ENCODE data around the gene ICA1. TPM values are rescaled to one million over a fixed set of nuclear protein-coding genes. Genes with fewer than 3 reads are reported as not detected.

Gene ICA1
- total RNA-seq, 1 experiment from 2014 or later = not detected

DNA sequence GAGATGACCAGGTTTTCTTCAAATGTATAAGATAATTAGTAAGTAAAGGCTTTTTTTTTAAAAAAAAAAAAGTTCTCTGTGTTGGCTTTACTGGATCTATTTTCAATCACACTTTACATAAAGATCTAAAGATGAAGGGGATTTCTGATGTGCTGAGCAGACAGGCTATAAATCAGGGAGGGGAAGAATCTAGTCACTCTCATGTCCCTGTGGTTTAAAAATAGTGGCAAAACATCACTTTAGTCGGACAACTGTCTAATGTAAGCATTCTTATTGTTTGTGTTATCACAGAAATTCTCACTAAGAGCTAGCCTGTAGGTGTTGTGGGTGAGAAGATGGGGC, 132.7 kb downstream of the ICA1 start:
- no peaks in the 10 kb centered on the region for H3K9me3 ChIP-seq (replicated peaks)
- H3K27ac ChIP-seq = no peak overlapping the region
- H3K4me3 ChIP-seq = no peak overlapping the region
- no peaks in the 10 kb centered on the region for H3K27me3 ChIP-seq (replicated peaks)
- no peaks in the 10 kb centered on the region for H3K36me3 ChIP-seq
- H3K4me1 ChIP-seq (replicated peaks) = no peaks in the 10 kb centered on the region
- no peak for DNase-seq (ENCODE audit: low read depth in 1 of 2, low spot score in 2 of 2)

DNA sequence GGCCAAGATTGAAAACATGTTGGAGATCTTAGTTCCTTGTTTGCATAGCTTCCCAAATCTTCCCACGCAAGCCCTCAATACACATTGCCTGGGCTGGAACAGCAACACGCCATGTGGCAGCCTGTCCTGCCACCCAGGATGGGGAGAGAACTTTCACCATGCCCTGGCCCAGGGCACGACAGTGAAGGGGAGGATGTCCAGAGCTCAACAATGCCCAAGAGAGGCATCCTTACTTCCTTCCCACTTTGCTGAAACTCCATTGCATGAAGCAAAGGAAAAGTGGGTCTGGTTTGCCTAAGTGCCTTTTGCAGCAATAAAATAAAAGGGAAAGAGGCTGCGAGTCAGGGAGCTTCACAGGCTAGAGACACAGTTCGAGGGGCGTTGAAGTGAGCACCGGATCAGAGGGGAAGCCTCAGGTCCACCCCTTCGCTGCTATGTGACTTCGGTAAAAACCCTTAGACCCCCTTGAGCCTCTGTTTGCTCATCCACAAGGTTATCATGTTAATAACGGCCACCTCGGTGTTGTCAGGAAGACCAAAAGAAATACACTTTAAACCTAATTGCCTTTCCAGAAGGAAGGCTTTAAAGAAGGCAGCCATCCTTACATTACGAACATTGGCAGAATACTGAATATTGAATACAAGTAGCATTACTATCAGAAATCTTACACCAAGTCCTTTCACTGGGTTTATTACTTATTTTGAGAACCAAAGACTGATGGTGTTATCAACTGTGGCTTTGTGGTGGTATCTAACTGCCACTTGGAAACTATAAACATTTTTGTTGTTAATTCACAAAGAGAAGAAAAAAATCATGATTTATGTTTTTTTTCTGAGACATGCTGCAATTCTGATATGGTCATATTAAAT, 133.3 kb downstream of the ICA1 start:
- H3K4me3 ChIP-seq = no peak overlapping the region
- no peak overlapping the region for H3K27ac ChIP-seq
- no peaks in the 10 kb centered on the region for H3K4me1 ChIP-seq (replicated peaks)
- H3K27me3 ChIP-seq (replicated peaks) = no peaks in the 10 kb centered on the region
- H3K36me3 ChIP-seq = no peaks in the 10 kb centered on the region
- no peaks in the 10 kb centered on the region for H3K9me3 ChIP-seq (replicated peaks)
- DNase-seq (ENCODE audit: low read depth in 1 of 2, low spot score in 2 of 2) = no peak

DNA sequence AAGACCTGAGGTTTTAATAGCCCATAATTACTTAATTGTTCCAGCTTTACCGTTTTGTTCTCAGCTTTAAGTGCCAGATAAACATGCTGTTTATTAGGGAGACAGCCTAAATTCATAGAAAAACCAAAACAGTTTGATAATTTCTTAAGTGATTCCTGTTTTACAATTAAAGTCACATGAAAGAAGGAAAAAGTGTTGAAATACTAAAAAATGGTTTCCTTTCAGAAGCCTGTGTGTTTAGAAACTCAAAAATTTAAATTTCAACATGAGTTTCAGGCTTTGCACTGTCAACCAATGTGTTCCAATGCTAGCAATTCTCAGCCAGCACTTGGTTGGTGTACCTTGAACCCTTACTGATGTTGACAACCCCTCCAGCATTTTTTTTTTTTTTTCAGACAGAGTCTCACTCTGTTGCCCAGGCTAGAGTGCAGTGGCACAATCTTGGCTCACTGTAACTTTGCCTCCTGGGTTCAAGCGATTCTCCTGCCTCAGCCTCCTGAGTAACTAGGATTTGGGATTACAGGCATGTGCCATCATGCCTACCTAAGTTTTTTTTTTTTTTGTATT, 135.3 kb downstream of the ICA1 start:
- no peaks in the 10 kb centered on the region for H3K27me3 ChIP-seq (replicated peaks)
- no peak overlapping the region for H3K4me3 ChIP-seq
- H3K9me3 ChIP-seq (replicated peaks) = no peaks in the 10 kb centered on the region
- no peak for DNase-seq (ENCODE audit: low read depth in 1 of 2, low spot score in 2 of 2)
- no peaks in the 10 kb centered on the region for H3K36me3 ChIP-seq
- H3K27ac ChIP-seq = no peak overlapping the region
- no peaks in the 10 kb centered on the region for H3K4me1 ChIP-seq (replicated peaks)

DNA sequence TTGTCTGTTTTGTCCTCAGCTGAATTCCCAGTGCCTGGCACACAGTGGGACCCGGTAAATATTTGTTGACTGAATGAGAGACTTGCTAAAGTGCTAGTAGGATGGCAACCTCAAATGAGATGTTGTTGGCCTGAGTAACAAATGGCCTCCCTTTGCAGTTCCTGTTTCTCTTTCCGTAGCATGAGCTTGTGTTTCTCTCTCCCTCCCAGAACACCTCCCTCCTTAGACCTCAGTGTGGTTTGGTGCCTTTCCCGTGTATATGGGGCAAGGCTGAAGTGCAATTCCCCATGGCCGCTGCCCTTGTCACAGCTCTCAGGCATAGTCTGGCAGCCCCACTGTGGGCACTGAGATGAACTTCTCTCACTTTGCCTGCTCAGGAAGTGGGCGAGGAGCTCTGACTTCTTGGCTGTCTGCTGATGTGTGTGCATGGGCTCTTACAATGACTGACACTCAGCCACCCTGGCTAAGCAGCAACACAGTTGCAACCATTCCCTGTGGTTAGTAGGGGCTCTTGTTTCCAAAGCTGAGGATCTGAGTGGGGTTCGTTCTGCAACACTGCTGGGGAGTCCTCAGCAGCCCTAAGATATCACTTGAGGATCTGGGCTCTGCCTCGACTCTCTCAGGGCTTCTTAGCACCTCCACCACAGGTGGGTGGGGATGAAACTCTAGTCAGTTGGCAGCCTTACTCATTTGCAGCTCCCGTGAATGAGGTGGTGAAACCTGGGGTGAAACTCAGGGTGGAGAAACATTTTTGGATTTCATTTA, 136.1 kb downstream of the ICA1 start:
- Histone ChIP-seq H3K27me3 (replicated peaks) (no peaks in the 10 kb centered on the region), H3K4me3 (no peak overlapping the region), H3K36me3 (no peaks in the 10 kb centered on the region), H3K4me1 (replicated peaks) (no peaks in the 10 kb centered on the region), H3K27ac (no peak overlapping the region), H3K9me3 (replicated peaks) (no peaks in the 10 kb centered on the region)
- no peak for DNase-seq (ENCODE audit: low read depth in 1 of 2, low spot score in 2 of 2)

DNA sequence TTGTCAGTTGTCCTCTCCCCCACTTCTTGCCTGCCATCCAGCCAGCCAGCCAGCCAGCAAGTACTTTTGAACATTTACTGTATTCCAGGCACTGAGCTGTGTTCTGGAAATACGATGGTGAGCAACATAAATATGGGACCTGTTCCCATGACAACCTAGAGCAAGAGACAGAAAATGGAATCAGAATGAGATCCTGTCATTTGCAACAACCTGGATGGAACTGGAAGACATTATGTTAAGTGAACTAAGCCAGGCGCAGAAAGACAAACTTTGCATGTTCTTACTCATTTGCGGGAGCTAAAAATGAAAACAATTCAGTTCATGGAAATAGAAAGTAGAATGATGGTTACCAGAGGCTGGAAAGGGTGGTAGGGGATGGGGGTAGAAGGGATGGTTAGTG, 140.7 kb downstream of the ICA1 start:
- H3K9me3 ChIP-seq (replicated peaks) = no peaks in the 10 kb centered on the region
- H3K4me3 ChIP-seq = no peak overlapping the region
- no peak for DNase-seq (ENCODE audit: low read depth in 1 of 2, low spot score in 2 of 2)
- no peaks in the 10 kb centered on the region for H3K27me3 ChIP-seq (replicated peaks)
- H3K27ac ChIP-seq = no peak overlapping the region
- H3K4me1 ChIP-seq (replicated peaks) = no peaks in the 10 kb centered on the region
- H3K36me3 ChIP-seq = no peaks in the 10 kb centered on the region

DNA sequence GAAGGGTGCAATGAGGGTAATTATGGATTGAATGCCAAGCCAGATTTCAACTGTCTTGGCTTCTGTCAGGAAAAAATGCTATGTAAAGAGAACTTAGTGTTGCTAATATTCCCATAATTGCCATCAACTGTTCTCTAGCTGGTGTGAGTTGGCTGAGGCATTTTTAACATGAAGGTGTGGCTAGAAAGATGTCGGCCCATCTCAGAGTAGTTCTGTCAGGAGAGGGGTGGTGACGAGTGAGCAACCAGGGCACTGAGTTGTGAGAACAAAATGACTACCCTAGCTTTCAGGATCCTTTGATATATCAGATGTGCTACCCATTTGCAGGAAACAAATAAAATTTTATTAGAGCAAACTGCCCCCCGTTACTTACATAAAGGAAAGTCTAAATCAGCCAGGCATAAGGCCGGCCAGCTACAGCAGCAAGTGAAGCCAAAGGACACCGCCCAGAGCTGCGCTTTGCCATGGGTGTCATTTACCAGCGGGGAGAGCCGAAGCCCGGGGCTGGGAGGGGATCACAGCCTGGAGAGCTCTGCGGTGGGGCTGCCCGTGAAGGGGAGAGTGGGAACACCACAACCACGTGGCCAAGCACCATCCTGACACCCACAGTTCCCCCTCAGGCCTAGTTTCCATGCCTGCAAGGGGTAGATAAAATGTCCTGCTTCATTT, 141.4 kb downstream of the ICA1 start:
- Histone ChIP-seq H3K27me3 (replicated peaks) (no peaks in the 10 kb centered on the region), H3K36me3 (no peaks in the 10 kb centered on the region), H3K4me1 (replicated peaks) (no peaks in the 10 kb centered on the region), H3K4me3 (no peak overlapping the region), H3K9me3 (replicated peaks) (no peaks in the 10 kb centered on the region), H3K27ac (no peak overlapping the region)
- DNase-seq (ENCODE audit: low read depth in 1 of 2, low spot score in 2 of 2) = no peak

DNA sequence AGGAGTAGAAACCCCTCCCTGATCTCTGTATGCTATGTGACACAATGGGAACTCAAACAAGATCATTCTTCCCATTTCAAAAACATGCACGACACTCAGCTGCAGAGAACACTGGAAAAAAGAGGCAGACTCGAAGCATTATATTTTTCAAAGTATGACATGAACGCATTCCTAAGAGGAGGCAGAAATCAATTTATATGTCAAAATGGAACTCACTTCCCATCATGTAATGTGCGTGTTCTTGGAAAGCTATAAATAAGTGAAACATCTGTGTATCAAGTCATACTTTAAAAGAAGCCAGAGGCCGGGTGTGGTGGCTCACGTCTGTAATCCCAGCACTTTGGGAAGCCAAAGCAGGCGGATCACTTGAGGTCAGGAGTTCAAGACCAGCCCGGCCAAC, 142.7 kb downstream of the ICA1 start:
- no peaks in the 10 kb centered on the region for H3K9me3 ChIP-seq (replicated peaks)
- DNase-seq (ENCODE audit: low read depth in 1 of 2, low spot score in 2 of 2) = no peak
- H3K27me3 ChIP-seq (replicated peaks) = no peaks in the 10 kb centered on the region
- no peak overlapping the region for H3K27ac ChIP-seq
- no peaks in the 10 kb centered on the region for H3K36me3 ChIP-seq
- H3K4me3 ChIP-seq = no peak overlapping the region
- no peaks in the 10 kb centered on the region for H3K4me1 ChIP-seq (replicated peaks)

DNA sequence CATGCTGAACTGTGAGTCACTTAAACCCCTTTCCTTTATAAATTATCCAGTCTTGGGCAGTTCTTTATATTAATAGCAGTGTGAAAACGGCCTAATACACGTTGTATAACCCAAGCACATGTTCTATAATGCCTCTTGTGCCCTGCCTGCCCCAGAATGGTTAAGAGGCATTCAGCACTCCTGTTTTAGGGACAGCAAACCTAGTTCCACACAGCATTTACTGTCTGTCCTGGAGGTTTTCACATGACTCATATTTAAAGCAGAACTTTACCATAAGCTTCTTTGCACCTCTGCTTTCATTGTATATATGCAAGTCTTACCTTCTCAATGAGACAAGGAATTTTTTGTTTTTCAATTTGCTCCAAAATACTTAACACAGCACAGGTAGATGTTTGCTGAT, 144.8 kb downstream of the ICA1 start:
- no peaks in the 10 kb centered on the region for H3K4me1 ChIP-seq (replicated peaks)
- H3K9me3 ChIP-seq (replicated peaks) = no peaks in the 10 kb centered on the region
- no peaks in the 10 kb centered on the region for H3K36me3 ChIP-seq
- H3K27me3 ChIP-seq (replicated peaks) = no peaks in the 10 kb centered on the region
- no peak overlapping the region for H3K27ac ChIP-seq
- no peak overlapping the region for H3K4me3 ChIP-seq
- DNase-seq (ENCODE audit: low read depth in 1 of 2, low spot score in 2 of 2) = no peak

DNA sequence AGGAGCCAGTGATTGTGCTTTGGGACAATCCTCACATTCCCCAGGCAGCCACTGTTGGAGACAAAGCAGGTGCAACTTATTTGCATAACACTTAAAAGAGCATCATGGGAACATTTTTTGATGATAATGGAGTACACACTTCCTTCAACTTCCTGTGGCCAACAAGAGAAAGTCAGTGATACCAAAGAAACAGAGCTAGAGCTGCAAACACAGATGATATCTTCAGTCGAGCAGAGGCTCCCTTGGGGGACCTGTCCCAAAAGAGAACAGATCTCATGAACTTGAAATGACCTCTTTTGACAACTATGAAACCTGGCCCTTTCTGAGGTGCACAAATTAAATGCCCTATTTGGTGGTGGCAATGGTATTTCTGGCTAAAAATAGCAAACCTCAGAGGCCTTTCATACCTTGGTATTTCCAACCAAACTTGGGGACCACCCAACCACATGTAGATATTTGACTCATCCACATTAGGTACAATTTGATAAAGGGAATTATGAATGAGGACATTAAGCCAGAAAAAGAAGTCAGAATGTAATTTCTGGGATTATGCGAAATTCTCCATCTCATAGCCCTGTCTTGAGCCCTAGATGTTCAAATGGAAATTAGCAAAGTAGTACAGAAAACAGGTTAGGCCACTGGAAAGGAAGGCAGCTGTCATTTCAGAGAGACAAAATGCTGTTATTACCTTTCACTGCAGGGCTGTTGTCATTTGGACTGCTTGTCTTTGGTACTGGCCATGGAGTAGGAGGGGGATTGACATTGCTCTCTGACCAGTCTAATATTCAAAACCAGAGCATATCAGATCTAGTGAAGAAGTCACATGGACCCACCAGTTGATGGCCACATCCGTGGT, 146.2 kb downstream of the ICA1 start:
- Histone ChIP-seq H3K4me3 (no peak overlapping the region), H3K9me3 (replicated peaks) (no peaks in the 10 kb centered on the region), H3K4me1 (replicated peaks) (no peaks in the 10 kb centered on the region), H3K27ac (no peak overlapping the region), H3K27me3 (replicated peaks) (no peaks in the 10 kb centered on the region), H3K36me3 (no peaks in the 10 kb centered on the region)
- no peak for DNase-seq (ENCODE audit: low read depth in 1 of 2, low spot score in 2 of 2)

DNA sequence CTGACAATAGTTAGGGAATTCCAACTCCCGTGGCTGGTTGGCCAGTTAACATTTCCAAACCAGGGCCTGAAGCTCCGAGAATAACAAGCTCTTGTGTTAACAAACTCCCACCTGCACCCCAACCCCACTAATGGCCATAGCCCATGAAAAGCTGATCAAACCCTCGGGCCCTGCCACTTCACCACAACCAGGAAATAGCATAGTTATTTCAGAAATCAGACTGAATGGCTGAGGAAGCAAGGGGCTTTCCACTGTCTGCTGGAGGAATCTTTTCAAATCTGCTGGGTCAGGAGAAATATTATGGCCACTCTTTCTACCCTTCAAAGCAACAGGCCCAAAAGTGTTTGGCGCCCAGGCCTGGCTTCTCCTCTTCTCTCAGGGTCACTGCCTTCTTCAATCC, 147.8 kb downstream of the ICA1 start:
- Histone ChIP-seq H3K36me3 (no peaks in the 10 kb centered on the region), H3K9me3 (replicated peaks) (no peaks in the 10 kb centered on the region), H3K4me1 (replicated peaks) (no peaks in the 10 kb centered on the region), H3K4me3 (no peak overlapping the region), H3K27me3 (replicated peaks) (no peaks in the 10 kb centered on the region), H3K27ac (no peak overlapping the region)
- no peak for DNase-seq (ENCODE audit: low read depth in 1 of 2, low spot score in 2 of 2)

DNA sequence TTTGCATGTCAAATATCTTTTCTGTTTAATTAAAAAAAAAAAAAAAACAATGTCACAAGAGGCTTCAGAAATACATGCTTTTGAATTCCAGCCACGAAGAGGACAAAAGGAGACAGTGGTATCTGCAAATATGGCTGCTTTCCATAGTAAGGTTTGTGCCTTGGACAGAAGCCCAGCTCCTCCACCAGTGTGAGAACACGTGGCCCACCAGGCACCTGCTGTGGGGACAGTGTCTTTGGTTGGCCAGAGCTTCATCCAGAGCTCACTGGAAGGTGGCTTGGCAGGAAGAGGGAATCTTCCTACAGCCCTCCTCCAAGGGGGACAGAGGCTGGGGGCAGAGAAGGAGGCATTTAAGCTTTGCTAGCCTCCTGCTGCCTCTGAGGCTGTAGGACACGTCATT, 148.8 kb downstream of the ICA1 start:
- no peaks in the 10 kb centered on the region for H3K27me3 ChIP-seq (replicated peaks)
- H3K4me3 ChIP-seq = no peak overlapping the region
- no peaks in the 10 kb centered on the region for H3K4me1 ChIP-seq (replicated peaks)
- no peak for DNase-seq (ENCODE audit: low read depth in 1 of 2, low spot score in 2 of 2)
- no peaks in the 10 kb centered on the region for H3K9me3 ChIP-seq (replicated peaks)
- no peaks in the 10 kb centered on the region for H3K36me3 ChIP-seq
- no peak overlapping the region for H3K27ac ChIP-seq

DNA sequence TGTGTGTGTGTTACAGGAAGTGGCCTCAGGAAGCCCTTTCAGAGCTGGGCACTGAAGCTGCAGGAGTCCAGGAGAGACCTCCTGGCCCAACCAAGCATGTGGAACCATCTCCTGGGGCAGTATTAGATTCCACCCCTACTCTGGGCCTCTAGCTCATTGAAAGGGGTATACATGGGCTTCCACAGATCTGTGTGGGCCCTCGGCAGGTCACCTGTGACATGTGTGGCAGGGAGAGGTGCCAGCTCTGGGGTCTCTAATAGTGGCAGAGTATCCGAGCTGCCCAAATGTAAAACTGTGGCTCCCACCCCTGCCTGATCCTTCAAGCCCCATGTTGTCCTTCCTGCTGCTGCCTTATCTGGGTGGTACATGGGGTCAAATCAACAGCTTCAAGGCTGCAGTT, 149.3 kb downstream of the ICA1 start:
- H3K27ac ChIP-seq = no peak overlapping the region
- no peaks in the 10 kb centered on the region for H3K36me3 ChIP-seq
- no peaks in the 10 kb centered on the region for H3K9me3 ChIP-seq (replicated peaks)
- no peaks in the 10 kb centered on the region for H3K27me3 ChIP-seq (replicated peaks)
- no peaks in the 10 kb centered on the region for H3K4me1 ChIP-seq (replicated peaks)
- DNase-seq (ENCODE audit: low read depth in 1 of 2, low spot score in 2 of 2) = no peak
- no peak overlapping the region for H3K4me3 ChIP-seq

DNA sequence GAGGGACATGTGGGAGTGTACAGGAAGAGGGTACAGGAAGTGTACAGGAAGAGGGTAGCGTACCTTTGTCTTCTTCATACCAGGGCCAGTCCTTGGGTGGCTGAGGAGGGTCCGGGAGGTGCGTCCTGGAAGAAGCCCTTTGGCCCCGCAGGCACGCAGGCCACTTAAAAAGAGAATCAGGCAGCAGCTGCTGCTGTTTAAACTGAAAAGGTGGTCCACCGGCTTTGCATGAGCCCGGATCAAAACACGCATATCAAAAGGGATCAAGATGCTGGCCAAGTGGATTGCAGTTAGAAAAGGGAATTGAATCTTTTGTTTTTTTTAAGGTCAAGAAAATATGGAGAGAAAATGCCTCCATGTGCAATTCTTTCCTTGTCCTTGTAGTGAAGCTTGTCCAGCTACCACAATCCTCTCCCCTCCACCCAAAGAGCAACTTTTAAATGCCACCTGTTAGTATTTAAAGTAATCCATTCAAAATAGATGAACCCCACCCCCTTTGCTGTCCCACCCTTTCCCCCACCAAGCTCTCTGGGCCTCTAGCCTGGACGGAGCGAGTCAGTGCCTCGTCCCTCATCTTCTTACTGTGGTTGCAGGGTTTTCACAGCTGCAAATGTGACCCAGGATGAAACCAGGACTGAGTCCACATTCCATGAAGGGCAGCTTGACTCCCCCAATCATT, 150.5 kb downstream of the ICA1 start:
- DNase-seq (ENCODE audit: low read depth in 1 of 2, low spot score in 2 of 2) = no peak
- no peaks in the 10 kb centered on the region for H3K36me3 ChIP-seq
- no peak overlapping the region for H3K27ac ChIP-seq
- no peaks in the 10 kb centered on the region for H3K4me1 ChIP-seq (replicated peaks)
- no peaks in the 10 kb centered on the region for H3K9me3 ChIP-seq (replicated peaks)
- H3K4me3 ChIP-seq = no peak overlapping the region
- no peaks in the 10 kb centered on the region for H3K27me3 ChIP-seq (replicated peaks)

All from SJSA1 (cell line).